GM19397 (cell line): ENCODE results near the gene CDH4.

Experiments used
- ATAC-seq: cut with Tn5 transposase; IDR thresholded peaks from one replicate; pipeline ENCODE4 v1.9.1; 2021; ENCODE audit warnings: mild to moderate bottlenecking, moderate library complexity; ENCODE audit not compliant: unreplicated experiment

The CDH4 gene

GRCh38 chr20:61590236-61590635 lies 338.2 kb downstream of the CDH4 start:
- no peak for ATAC-seq

DNA sequence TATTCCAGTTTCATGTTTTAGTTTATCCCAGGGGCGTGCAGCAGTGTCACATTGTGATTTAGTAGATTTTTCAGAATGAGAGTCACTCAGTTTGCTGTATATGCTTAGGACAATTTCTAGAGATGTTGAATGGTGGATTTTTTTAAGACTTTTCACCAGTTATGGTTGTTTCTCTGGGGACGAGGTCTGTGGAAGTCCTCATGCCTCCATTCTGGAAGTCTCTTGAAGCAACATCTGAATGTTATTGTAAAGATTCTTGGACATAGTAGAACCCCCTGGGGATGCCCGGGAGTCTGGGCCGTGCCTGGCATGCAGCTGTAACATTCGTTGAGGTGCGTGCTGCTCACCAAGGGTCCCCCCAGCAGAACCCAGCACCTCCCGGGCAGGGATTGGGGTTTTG lies 341.5 kb downstream of the CDH4 start:
- no peak for ATAC-seq

DNA sequence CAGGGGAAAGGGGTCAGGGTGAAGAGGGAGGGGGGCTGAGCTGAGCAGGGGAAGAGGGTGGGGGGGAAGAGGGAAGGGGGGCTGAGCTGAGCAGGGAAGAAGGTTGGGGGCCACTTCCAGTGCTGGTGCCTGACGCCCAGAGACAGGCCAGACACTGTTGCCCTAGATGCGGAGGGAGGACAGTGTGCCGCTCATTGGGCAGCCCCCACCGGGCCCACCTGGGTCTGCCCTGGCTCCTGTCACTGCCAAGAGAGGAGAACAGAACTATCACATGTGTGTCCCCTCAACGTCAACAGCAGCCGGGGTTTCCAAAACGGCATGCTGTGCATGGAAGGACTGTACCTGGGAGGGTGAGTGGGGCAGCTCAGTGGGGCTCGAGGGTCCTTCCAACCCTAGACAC lies 342.1 kb downstream of the CDH4 start:
- no peak for ATAC-seq

- no peak for ATAC-seq
Measured at GRCh38 chr20:61595216-61595615, 343.2 kb downstream of the CDH4 start.

GRCh38 chr20:61596687-61597330 lies 344.7 kb downstream of the CDH4 start:
- ATAC-seq: no peak

DNA sequence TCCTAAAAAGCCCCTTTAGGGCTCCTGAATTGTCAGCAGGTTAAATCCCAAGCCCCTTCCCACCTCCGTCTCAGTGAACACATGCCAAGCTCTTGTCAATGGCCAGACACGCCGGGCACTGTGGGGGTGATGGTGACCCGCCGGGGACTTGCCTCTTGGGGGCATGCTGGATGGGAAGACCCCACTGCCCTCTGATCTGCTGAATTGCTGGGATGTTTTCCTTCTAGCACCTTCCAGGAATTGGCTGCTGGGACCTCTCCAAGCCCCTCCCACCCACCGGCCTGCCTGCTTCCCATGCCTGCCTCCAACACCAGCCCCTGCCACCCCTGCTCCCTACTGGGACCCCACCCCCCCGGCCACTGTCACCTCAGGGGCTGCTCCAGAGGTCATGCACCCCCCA lies 345.9 kb downstream of the CDH4 start:
- no peak for ATAC-seq

- no peak for ATAC-seq
Measured at GRCh38 chr20:61598586-61598985, 346.5 kb downstream of the CDH4 start.

GRCh38 chr20:61599061-61599531 lies 347.0 kb downstream of the CDH4 start:
- no peak for ATAC-seq

DNA sequence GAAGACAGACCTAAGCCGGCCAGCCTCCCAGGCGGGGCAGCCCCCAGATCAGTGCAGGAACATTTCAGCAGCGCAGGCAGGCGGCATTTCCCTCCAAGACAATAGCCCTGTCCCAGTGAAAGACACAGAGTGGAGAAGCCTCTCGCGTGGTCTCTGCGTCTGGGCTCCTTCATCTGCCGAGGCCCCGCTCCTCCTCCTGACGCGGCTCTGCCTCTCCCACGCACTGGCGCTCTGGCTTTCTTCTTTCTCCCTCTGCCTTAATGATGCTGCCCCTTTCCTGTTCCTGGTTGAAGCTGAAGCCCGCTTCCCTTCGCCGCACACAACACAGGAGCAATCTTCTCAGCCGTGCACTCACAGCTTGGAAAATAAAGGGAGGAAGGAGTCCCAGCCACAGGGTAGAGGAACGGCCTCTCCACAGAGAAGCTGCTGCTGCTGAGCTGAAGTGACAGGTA lies 347.5 kb downstream of the CDH4 start:
- no peak for ATAC-seq

DNA sequence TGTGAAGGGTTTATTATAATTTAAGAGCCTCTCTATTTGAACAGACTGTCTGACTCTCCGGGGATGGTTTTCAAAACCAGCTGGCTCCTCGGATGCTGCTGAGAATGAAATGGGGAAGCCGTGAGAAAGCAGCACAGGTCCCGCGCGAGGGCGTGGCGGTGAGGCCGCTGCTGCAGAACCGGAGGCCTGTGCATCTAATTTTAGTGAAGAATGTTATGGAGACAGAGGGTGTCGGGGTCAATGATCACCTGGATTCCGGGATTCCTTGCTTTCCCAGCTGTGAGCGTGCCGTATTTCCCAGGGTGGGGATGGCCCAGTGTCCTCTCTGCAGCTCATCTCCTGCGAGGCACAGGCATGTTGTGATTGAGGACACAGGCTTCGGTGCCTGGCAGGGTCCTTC lies 348.0 kb downstream of the CDH4 start:
- no peak for ATAC-seq

GRCh38 chr20:61601361-61601760 lies 349.3 kb downstream of the CDH4 start:
- no peak for ATAC-seq

DNA sequence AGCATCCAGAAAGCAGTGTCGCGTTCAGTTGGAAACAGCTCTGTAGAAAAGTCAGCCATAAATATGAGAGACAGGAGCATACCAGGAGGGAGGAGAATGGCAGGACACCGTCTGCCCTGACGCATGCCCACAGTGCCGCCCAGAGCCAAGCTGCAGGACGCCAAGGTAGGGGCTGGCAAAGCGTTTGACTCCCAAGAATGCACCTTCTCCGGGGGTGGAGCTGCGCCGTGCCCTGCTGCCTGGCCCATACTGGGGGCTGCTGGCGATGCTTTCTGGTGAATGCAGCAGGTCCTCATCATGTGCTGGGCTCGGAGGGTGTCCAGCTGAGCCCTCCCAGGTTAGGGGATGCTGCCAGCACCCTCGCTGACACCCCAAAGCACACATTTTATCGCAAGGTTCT lies 349.8 kb downstream of the CDH4 start:
- ATAC-seq: no peak

DNA sequence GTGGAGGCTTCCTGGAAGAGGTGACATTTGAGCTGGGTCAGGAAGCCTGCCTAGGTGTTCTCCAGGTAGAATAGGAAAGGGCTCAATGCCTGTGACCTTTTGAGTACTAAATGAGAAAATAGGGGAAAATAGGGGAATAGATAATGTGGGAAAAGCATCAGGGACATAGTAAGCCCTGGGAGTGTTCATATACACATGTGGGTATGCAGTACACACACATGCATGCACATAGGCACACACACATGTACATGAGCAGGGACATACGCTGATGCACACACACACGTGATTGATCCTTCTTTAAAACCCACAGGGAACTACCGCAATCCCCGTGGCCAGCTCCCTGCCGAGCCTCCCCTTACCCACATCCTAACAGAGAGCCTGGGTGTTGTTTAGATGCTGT lies 351.7 kb downstream of the CDH4 start:
- ATAC-seq: no peak

GRCh38 chr20:61604549-61604948 lies 352.5 kb downstream of the CDH4 start:
- no peak for ATAC-seq

GRCh38 chr20:61605283-61605682 lies 353.2 kb downstream of the CDH4 start:
- no peak for ATAC-seq

GRCh38 chr20:61605862-61606557 lies 353.9 kb downstream of the CDH4 start:
- ATAC-seq: no peak

GRCh38 chr20:61608275-61609085 lies 356.4 kb downstream of the CDH4 start:
- ATAC-seq: no peak

DNA sequence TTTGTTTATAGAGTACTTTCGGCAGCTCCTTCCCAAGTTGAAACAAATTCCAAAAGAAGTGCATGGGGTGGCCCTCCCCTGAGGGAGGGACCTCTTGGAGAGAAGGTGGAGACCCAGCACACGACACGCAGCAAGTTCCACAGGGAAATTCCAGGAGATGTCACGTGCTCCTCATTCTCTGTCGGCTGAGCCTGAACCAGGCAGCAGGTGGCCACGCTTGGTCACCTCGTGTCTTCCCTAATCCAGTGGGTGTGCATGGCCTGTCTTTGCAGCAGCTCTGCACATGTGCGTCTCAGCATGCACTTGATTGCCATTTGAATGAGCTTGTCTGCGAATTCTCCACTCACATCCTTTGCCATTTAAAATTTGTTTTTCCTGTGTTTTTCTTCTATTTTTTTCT lies 357.4 kb downstream of the CDH4 start:
- ATAC-seq: no peak

- no peak for ATAC-seq
Measured at GRCh38 chr20:61611401-61612180, 359.5 kb downstream of the CDH4 start.

DNA sequence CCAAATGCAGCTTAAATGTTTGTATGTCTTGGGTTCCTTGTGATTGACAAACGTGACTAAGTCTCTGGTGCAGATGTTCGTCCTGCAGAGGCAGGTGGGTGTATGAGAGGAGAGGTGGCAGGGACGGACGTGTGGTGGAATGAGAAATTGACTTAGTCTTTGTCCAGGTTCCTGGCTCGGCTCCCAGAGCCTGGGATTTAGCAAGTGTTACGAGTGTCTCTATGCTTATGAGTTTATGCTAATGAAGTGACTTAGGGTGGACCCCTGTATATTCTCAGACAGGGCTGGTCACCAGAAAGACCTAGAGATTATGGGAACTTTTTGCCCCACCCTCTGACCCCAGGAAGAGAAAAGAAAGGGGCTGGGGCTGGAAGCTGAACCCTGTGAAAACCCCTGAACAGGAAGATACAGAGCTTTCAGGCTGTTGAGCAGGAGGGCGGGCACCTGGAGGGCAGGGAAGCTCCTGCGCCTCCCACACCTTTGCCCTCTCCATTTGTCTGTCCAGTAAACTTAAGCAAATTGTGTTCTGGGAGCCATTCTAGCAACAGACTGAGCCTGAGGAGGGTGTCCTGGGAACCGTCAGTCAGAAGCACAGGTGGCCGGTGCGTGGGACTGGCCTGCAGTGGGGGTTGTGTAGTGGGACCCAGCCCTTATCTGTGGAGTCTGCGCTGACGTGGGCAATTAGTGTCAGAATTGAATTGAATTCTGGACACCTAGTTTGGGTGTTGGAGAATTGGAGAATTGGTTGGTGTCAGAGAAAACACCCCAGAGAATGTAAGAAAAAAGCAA lies 362.1 kb downstream of the CDH4 start:
- no peak for ATAC-seq
